K562 (cell line): ENCODE results near the gene USP20. TPM values are rescaled to one million over a fixed set of nuclear protein-coding genes. Genes with fewer than 3 reads are reported as not detected.

Source experiments
- ASH1L ChIP-seq: fragments of 450-650 bp; IDR thresholded peaks from 2 replicates; pipeline ENCODE4 v1.6.1; 2018; ENCODE audit warnings: borderline replicate concordance, mild to moderate bottlenecking, low read depth; ENCODE audit not compliant: partially characterized antibody
- CBX8 ChIP-seq: fragments of 200-600 bp; sonication (generic); IDR thresholded peaks from 2 replicates; pipeline ENCODE4 v1.6.1; 2012; ENCODE audit warnings: borderline replicate concordance, mixed run types, low read depth, mild to moderate bottlenecking, moderate library complexity, mixed read lengths, low read length, control low read depth, inconsistent platforms; ENCODE audit not compliant: poor library complexity, severe bottlenecking; ENCODE audit errors: extremely low read depth
- CSDE1 ChIP-seq, 2 experiments: fragments of 450-650 bp; IDR thresholded peaks; 2 replicates each; pipeline ENCODE4 v1.6.1; 2016; ENCODE audit warnings: mild to moderate bottlenecking in 1 of 2
- CTBP1 ChIP-seq: fragments of 450-650 bp; IDR thresholded peaks from 2 replicates; pipeline ENCODE4 v1.6.1; 2016; ENCODE audit warnings: borderline replicate concordance
- ELF4 ChIP-seq: fragments of 450-650 bp; formaldehyde crosslinking; IDR thresholded peaks from 2 replicates; pipeline ENCODE4 v1.4.0; 2022; ENCODE audit warnings: missing genetic modification characterization
- FIP1L1 ChIP-seq: fragments of 200-400 bp; formaldehyde crosslinking; IDR thresholded peaks from 2 replicates; pipeline ENCODE4 v1.6.1; 2018; ENCODE audit warnings: mild to moderate bottlenecking, low read depth, low read length; ENCODE audit not compliant: poor library complexity, severe bottlenecking
- GABPB2 ChIP-seq: fragments of 250-450 bp; sonication (Bioruptor Pico); conservative IDR thresholded peaks from 2 replicates; pipeline ENCODE4 v1.5.1; 2021; ENCODE audit warnings: mild to moderate bottlenecking
- HIVEP1 ChIP-seq: fragments of 250-450 bp; sonication (Bioruptor Pico); IDR thresholded peaks from 2 replicates; pipeline ENCODE4 v1.4.0; 2020; ENCODE audit warnings: mild to moderate bottlenecking
- JUND ChIP-seq, 2 experiments: IDR thresholded peaks; 2 replicates in 1 of 2; 3 replicates in 1 of 2; pipeline ENCODE4 v1.6.1; 2011; ENCODE audit warnings: borderline replicate concordance in 2 of 2, low read depth in 2 of 2, low read length in 2 of 2, improper control_type of control experiment in 1 of 2, missing biosample characterization in 1 of 2, missing genetic modification characterization in 1 of 2, missing genetic modification reagents in 1 of 2
- KLF6 ChIP-seq: fragments of 250-450 bp; sonication (Bioruptor Pico); IDR thresholded peaks from 2 replicates; pipeline ENCODE4 v1.4.0; 2020; ENCODE audit warnings: mild to moderate bottlenecking, moderate library complexity, borderline replicate concordance
- MEF2A ChIP-seq: IDR thresholded peaks from 2 replicates; pipeline ENCODE4 v1.6.1; 2011; ENCODE audit warnings: low read depth, mild to moderate bottlenecking, low read length, moderate library complexity; ENCODE audit not compliant: control insufficient read depth
- MLX ChIP-seq, 2 experiments: fragments of 450-650 bp in 1 of 2; sonication (generic) in 1 of 2; formaldehyde crosslinking; conservative IDR thresholded peaks; 2 replicates each; pipeline versions ENCODE4 v1.4.0 to v1.8.1; 2020 to 2022; ENCODE audit warnings: mild to moderate bottlenecking in 1 of 2, missing genetic modification reagents in 1 of 2
- MTA3 ChIP-seq: fragments of 450-650 bp; formaldehyde crosslinking; IDR thresholded peaks from 2 replicates; pipeline ENCODE4 v1.6.1; 2017; ENCODE audit warnings: mild to moderate bottlenecking, borderline replicate concordance
- MXI1 ChIP-seq: IDR thresholded peaks from 2 replicates; pipeline ENCODE4 v1.6.1; 2011; ENCODE audit warnings: low read depth, mild to moderate bottlenecking, improper control_type of control experiment, low read length
- OTX1 ChIP-seq: fragments of 450-650 bp; formaldehyde crosslinking; IDR thresholded peaks from 2 replicates; pipeline ENCODE4 v1.4.0; 2022; ENCODE audit warnings: mild to moderate bottlenecking
- SAP30 ChIP-seq: fragments of 200-600 bp; sonication (generic); IDR thresholded peaks from 2 replicates; pipeline ENCODE4 v1.6.1; 2012; ENCODE audit warnings: borderline replicate concordance, low read depth, mild to moderate bottlenecking, moderate library complexity, low read length, control low read depth, inconsistent platforms; ENCODE audit not compliant: insufficient read depth, poor library complexity, severe bottlenecking
- ZBTB7A ChIP-seq: IDR thresholded peaks from 2 replicates; pipeline ENCODE4 v1.6.1; 2011; ENCODE audit warnings: low read depth, mild to moderate bottlenecking, low read length, moderate library complexity, borderline replicate concordance; ENCODE audit not compliant: control insufficient read depth
- ZNF589 ChIP-seq: fragments of 200-800 bp; sonication (Bioruptor generic); IDR thresholded peaks from 2 replicates; pipeline ENCODE4 v1.6.1; 2016; ENCODE audit warnings: low read depth, missing genetic modification characterization, missing compliant biosample characterization
- ZNF644 ChIP-seq: fragments of 200-800 bp; sonication (Bioruptor generic); IDR thresholded peaks from 2 replicates; pipeline ENCODE4 v1.6.1; 2016; ENCODE audit warnings: low read depth, missing genetic modification characterization, missing compliant biosample characterization
- polyA plus RNA-seq, 8 experiments: library from polyadenylated mRNA; depleted of rRNA in 4 of 8; stranded (reverse) in 5 of 8; unstranded in 3 of 8; fragments of >200 nt; fragmentation: Nextera tagmentation in 2 of 8; fragmentation: Illumina TruSeq in 1 of 8; extraction: Ambion mirVana in 2 of 8; extraction: Trizol in 1 of 8; gene quantifications; 2 replicates each; pipeline versions ENCODE4 v1.2.1 to v1.2.3, GENCODE V29; 2011 to 2014; ENCODE audit warnings: inconsistent platforms in 1 of 8, missing spikeins in 1 of 8
- total RNA-seq, 7 experiments: library from RNA; depleted of rRNA in 6 of 7; stranded (reverse); fragments of >200 nt in 6 of 7; fragmentation: Illumina TruSeq in 2 of 7; extraction: Trizol in 2 of 7; gene quantifications; 2 replicates each; pipeline versions ENCODE4 v1.2.1 to v1.2.3, GENCODE V29; 2011 to 2021; ENCODE audit warnings: low replicate concordance in 1 of 7
- TF ChIP-seq, protein P1 (sequence below): sonication (generic); formaldehyde crosslinking; IDR thresholded peaks from 2 replicates; pipeline ENCODE4 v1.9.0; 2022; ENCODE audit warnings: mild to moderate bottlenecking, missing genetic modification reagents
- TF ChIP-seq, protein P2 (sequence below): fragments of 250-450 bp; sonication (Bioruptor Pico); IDR thresholded peaks from 2 replicates; pipeline ENCODE4 v1.5.0; 2021; ENCODE audit warnings: mild to moderate bottlenecking, moderate library complexity

USP20 gene
- total and polyA plus RNA-seq, 9 of the 15 experiments (the other 6 are each of a cell fraction or from before 2014, with no cell fraction given) = 1.9 to 136 (median 49.1) TPM

DNA sequence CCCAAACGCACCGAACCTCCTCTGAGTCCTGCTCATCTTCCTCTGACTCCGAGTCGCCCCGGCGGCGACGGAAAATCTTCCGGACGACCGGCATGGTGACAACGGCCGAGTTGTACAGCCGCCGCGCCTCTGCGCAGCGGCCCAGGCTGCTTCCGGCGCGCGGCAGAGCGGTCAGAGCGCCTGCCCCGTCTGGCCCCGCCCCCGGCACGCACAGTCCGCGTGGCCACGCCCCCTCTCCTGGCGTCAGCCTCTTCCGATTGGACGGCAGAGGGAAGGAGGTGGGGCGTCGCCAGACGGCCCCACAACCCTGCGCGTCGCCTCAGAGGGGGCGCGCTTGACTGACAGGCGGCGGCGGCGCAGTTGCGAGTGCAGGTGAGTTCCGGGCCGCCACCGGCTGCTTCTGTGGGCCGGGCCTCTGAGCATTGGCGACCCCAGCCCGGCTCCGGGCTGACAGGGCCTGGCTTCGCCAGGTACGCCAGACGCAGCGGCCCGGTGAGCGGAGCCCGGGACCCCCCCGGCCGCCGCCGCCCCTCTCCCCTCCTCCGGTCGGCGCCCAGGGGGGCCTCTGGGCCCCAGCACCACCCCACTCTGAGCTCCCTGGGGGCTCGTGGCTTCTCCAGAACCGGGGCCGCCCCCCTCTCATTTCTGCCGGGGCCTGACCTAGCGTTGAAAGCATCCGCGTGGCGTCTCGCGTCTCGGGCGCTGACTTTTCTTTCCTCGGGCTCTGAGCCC is at the start of gene USP20, which contains the start of gene C9orf78 (continued):
- TF ChIP-seq CSDE1 (IDR thresholded peaks at IDR 0.05) = no peak
- TF ChIP-seq MTA3 = peak; percentile 80
- TF ChIP-seq, protein P1, sequence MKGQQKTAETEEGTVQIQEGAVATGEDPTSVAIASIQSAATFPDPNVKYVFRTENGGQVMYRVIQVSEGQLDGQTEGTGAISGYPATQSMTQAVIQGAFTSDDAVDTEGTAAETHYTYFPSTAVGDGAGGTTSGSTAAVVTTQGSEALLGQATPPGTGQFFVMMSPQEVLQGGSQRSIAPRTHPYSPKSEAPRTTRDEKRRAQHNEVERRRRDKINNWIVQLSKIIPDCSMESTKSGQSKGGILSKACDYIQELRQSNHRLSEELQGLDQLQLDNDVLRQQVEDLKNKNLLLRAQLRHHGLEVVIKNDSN (CRISPR knock-in tag) = no peak
- TF ChIP-seq ZNF589 (CRISPR knock-in tag) = no peak
- 0 out of 2 replicates have a peak, but pooled peaks have one; percentile 15 for TF ChIP-seq HIVEP1
- TF ChIP-seq MLX (CRISPR knock-in tag; conservative IDR thresholded peaks at IDR 0.05) = no peak
- peak; percentile 85; the same call in 1 of the 2 replicates for TF ChIP-seq ZBTB7A
- TF ChIP-seq CTBP1 = peak; percentile 97
- peak; percentile 95 for TF ChIP-seq MXI1
- no peak for TF ChIP-seq CBX8
- no peak for TF ChIP-seq KLF6
- TF ChIP-seq, protein P2, sequence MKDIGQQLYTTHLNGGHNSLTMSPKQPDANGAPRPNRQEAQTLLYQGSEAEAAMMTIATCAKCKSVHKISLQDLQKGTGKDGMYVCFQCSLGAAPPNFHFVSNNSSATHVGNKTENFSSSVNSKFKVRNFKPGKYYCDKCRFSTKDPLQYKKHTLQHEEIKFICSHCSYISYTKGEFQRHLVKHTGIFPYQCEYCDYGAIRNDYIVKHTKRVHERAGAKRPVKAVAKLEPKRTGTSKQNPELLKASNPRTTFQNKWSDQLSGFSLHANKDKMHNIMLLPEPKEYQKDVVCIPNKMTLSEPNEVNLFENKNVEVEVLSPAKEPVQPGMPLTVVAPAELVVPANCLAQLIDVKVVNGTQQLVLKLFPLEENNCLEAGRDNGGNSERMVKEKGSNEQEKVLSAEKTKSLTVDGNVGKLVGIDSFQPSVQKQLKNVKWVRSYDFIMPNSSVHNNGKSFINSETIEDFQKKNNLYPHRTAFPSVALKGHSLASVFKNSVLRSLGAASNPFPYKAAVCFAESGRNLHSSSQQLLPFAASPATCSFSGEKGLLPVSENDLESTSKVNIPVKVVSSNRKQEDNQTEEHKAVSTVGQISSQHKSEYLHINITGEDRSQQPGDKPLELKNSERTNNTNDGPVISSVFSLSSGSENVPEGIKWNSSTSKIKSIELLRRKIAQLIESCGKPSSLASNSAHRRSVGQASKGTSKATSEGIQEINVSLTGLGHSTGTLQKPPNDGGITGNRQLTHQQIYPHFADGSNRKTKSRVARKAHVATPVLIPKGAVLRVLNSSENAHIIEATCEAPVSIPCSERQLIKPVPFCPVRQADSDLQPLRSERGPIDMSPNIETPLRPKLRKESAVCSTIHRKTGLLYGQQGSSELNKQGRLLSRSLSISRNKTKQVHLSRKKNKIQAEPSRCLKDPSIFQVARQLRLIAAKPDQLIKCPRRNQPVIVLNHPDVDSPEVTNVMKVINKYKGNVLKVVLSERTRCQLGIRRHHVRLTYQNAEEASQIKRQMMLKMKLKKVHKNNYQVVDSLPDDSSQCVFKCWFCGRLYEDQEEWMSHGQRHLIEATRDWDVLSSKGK (CRISPR knock-in tag) = no peak
- peak; percentile 72 for TF ChIP-seq JUND (IDR thresholded peaks at IDR 0.05; ENCODE audit: borderline replicate concordance, low read depth, low read length)
- no peak; the same call in 2 of the 3 replicates for TF ChIP-seq JUND (tag; IDR thresholded peaks at IDR 0.05; ENCODE audit: borderline replicate concordance, low read depth, low read length)
- TF ChIP-seq ZNF644 (tag) = no peak
- TF ChIP-seq OTX1 (CRISPR knock-in tag) = peak; percentile 35; the same call in 1 of the 2 replicates
- peak; percentile 90; the same call in 1 of the 2 replicates for TF ChIP-seq ELF4
- TF ChIP-seq FIP1L1 = peak; percentile 69
- peak; percentile 97 for TF ChIP-seq SAP30
- peak; percentile 16; the same call in 1 of the 2 replicates for TF ChIP-seq MEF2A
- TF ChIP-seq GABPB2 = no peak
- TF ChIP-seq ASH1L = no peak
